ENCODE results near the gene RPS19BP1.

GRCh38 chr22:39545386-39546365, 13.1 kb upstream of the RPS19BP1 start:
- TF ChIP-seq CTCF (IDR thresholded peaks at IDR 0.05) (no peak), POLR2A (IDR thresholded peaks at IDR 0.05) (no peak)
